Measurements from ENCODE around the gene NME8.
A peak's percentile ranks its signal among the peaks of the same experiment; 100 is the strongest.

NME8 gene, protein sequence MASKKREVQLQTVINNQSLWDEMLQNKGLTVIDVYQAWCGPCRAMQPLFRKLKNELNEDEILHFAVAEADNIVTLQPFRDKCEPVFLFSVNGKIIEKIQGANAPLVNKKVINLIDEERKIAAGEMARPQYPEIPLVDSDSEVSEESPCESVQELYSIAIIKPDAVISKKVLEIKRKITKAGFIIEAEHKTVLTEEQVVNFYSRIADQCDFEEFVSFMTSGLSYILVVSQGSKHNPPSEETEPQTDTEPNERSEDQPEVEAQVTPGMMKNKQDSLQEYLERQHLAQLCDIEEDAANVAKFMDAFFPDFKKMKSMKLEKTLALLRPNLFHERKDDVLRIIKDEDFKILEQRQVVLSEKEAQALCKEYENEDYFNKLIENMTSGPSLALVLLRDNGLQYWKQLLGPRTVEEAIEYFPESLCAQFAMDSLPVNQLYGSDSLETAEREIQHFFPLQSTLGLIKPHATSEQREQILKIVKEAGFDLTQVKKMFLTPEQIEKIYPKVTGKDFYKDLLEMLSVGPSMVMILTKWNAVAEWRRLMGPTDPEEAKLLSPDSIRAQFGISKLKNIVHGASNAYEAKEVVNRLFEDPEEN

DNA sequence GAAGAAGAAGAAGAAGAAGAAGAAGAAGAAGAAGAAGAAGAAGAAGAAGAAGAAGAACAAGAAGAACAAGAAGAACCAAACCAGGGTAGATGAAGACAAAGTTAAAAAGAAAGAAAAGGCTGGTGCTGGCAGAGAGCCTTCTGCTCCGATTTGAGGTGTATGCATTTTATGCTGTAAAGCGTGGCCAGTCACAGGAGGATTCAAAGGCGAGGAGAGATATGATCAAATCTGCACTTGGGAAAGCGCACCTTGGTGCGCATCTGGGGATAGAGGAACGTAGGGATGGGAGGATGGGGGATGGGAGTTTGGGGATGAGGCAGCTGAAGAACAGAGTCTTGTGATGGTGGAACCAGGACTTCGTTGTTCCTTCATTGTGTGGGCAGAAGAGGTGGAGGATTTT lies at the start of gene NME8:
NME8 (plus strand) TSS at position 301 of the 400 bp plus-strand sequence. CDS start 1,670 bp downstream, outside the sequence.
- no peak for DNase-seq

DNA sequence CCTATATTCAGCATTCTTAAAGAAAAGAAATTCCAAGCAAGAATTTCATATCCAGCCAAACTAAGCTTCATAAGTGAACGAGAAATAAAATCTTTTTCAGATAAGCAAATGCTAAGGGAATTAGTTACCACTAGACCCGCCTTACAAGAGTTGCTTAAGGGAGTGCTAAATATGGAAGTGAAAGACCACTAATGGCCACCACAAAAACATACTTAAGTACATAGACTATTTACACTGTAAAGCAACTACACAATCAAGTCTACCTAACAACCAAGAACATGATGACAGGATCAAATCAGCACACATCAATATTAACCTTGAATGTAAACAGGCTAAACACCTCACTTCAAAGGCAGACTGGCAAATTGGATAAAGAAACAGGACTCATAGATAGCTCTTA lies 42.2 kb upstream of the NME8 start:
- DNase-seq, result no peak

DNA sequence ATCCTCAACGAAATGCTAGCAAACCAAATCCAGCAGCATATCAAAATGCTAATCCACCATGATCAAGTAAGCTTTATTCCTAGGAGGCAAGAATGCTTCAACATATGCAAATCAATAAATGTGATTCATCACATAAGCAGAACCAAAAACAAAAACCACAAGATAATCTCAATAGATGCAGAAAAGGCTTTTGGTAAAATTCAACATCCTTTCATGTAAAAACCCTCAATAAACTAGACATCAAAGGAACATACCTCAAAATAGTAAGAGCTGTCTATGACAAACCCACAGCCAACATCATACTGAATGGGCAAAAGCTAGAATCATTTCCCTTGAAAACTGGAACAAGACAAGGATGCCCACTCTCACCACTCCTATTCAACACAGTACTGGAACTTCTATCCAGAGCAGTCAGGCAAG lies 36.2 kb upstream of the NME8 start:
- peak; percentile 60 for DNase-seq

DNA sequence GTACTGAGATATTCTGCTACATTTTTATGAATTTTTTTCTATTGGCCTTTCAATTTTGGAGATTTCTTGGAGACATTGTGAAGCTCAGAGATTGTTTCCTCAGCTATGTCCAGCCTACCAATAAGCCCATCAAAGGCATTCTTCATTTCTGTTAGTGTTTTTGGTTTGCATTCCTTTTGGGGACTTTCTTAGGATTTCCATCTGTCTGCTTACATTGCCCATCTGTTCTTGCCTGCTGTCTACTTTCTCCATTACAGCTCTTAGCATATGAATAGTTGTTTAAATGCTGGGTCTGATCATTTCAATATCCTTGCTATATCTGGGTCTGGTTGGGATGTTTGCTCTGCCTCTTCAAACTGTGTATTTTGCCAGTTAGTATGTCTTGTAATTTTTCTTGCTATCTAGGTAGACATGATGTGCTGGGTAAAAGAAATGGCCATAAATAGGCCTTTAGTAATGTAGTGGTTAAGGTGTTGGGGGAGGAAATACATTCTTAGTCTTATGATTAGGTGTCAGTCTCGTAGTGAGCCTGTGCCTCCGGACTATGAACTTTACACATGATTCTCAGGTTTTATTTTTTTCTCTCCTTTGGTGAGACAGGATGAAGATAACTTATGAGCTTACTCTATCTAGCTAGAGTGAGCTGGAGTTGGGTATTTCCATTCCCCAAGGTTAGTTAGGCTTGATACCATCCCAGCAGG lies 32.6 kb upstream of the NME8 start:
- DNase-seq, result no peak

DNA sequence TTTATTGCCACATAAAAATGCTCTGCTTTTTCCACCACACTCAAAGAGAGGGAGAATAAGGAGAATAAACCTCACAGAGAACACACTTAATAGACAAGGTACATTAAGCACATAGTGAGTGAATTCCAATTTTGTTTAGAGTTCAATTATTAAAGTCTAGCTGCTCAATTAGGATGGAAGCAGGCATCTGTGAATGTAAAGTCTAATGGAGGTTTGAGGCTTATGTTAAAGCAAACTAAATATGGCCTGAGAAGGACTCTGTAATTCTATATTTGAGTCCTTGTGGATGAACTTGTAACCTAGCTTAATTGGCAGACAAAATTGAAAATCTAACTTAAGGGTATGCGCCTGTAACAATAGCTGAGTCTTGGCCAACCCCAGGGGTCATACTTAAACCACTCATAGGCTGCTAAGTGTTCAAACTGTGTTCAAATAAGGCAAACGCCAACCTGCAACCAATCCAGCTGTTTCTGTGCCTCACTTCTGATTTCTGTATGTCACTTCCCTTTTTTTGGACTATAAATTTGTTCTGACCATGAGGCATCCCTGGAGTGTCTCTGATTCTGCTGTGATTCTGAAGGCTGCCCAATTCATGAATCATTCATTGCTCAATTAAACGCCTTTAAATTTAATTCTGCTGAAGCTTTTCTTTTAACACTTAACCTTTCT lies 31.3 kb upstream of the NME8 start:
- DNase-seq, result peak; percentile 29

DNA sequence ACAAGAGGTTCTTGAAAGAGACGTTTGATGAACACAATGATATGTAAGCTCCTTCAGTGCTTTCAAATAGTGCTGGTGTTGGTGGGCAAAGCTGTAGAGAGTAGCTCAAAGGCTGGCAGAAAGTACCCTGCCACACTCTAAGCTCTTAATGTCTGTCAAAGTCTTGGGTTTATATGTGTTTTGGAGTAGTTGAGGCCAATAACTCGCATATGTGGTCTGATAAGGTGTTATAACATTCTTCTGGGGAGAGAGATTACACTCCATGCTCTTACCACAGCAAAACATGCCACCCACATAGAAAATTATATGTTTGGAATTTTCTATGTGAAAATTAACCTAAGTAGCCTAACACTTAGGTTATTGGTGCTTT lies 30.8 kb upstream of the NME8 start:
- peak; percentile 78 for DNase-seq

DNA sequence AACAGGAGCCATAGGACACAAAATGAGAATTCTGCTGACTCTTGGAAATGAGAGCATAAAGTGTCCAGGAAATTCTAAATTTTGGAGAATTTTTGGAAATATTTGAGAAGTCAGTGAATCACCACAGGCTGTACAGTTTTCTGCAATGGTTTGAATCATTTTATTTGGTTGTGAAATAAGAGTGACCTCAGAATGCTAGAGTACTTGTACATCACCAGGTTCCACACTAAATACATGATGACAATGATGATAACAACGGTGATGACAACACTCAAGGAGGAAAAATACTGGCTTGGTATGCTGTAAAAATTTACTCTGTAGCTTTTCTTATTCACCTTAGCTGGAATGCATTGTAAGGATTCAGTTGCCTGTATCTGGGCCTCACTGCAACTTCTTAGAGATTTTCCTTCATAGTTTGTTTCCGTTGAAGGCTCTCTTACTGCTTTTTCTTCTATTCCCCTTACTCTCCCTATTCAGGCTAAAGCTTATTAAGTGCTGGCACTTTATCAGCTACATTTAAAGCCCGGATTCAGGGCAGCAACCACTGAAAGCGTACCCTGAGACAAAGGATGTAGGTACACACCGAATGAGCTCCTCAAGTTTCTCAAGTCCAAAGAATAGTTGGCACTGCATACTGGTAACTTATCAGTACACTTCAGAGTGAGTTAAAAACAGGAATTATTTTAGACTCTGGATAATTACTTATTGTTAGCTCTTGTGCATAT lies 30.2 kb upstream of the NME8 start:
- peak; percentile 18 for DNase-seq

DNA sequence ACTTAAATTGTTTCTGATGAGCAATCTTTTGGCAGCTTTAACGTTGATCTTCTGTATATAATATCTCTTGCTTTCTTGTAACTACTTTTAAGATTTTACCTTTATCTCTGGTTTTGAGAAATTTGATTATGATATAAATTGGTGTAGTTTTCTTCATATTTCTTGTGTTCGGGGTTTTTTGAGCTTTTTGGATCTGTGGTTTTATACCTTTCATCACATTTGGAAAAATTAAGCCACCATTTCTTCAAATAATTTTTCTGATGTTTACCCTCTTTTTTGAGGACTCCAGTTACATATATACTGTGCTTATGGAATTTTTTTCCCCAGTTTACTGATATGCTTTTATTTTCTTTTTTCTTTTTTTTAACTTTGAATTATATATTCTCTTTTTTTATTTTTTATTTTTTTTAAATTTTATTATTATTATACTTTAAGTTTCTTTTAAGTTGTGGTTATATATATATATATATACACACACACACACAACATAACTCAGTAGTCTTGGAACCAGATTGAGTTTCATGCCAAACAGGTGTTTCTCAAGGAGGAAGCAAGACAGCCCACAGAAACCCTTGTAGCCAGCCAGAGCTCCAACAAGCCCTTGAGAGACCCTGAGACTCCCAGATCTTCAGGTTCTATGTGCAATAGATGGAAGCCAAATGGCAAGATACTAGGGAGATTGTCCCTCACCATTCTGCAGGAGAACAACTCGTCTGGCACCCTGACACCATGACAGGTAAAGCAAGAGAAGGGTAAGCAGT lies 27.5 kb upstream of the NME8 start:
- DNase-seq, result no peak

DNA sequence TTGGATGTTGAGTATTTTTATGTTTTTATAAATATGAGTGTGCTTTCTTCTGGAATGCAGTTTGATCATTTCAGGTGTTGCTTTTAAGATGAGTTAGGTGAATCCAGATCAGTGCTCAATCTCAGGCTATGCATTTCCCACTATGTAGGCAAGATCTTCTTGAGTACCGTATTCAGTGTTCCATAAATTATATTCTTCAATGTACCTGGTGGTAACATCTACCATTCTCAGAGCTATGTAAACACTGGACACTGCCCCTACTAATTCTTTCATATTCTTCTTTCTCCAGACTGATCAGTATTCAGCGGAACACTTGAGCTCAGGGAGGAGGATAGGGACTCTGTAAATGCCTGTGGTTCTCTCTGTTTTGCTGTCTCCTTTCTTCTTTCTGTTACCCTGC lies 25.5 kb upstream of the NME8 start:
- DNase-seq, result no peak

DNA sequence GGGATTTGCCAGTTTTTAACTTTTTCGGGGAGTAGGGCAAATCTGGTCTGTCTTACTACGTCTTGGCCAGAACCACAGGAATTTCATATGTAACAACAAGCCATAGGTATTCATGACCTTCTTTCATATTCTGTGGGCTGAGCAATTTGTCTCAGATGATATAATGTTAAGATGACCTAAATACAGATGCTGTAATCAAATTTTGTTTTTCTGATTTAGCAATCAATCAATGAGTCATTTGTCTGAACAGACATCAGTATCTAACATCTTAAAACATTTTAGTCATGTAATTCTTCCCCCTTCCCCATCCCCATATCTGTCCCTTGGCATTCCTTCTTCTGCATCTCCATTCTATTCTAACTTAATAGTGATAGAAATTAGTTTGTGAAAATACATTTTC lies 24.8 kb upstream of the NME8 start:
- no peak for DNase-seq

DNA sequence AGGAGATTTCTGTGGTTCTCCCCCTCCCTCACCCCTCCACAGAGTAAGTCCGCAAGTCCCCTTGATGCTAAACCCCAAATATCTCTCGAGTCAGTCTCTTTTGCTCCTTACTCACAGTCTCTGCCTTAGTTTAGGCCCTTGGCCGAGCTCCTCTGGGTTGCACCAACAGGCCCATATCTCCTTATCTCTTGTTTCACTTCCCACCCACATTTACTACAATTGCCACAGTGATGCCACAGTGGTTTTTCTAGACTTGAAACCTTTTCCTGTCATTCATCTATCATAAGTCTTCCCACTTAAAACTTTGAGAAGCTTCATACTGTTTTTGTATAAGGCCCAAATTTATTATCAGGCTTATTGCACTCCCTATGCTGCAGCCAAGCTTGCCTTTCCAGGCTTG lies 23.4 kb upstream of the NME8 start:
- peak; percentile 71 for DNase-seq

DNA sequence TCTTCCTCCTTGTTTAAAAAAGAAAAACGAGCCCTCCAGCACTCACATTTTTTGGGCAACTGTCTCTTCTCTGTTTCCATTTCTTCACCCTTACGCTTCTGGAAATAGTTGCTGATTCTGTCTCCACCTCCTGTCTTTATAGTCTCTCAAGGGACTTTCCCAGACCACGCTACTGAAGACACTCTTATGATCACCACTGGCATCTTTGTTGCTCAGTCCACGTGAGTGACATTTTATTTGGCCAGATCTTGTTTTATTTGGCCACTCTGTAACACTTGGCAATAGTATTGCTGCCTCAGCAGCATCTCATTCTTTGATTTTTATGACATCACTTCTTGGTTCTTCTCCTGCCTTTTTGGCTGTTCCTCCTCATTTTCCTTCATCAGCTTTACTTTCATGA lies 21.6 kb upstream of the NME8 start:
- DNase-seq, result no peak

DNA sequence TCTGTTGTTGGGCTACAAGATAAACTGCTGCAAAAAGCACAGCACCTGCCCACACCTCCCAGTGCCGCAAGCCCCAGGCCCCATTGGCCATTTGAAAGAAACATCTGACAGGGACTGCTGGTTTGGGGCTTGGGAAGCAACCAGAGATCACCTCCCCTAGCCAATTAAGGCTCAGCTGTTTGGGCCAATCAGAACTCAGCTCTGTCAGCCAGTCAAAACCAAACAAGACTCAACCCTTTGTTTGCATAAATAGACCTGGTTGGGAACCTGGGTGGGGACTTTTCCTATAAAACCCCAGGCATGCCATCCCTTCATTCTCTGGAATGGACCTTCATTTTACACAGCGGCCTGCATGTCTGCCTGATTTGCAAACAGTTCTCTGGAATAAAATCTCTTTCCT lies 17.2 kb upstream of the NME8 start:
- DNase-seq, result no peak

DNA sequence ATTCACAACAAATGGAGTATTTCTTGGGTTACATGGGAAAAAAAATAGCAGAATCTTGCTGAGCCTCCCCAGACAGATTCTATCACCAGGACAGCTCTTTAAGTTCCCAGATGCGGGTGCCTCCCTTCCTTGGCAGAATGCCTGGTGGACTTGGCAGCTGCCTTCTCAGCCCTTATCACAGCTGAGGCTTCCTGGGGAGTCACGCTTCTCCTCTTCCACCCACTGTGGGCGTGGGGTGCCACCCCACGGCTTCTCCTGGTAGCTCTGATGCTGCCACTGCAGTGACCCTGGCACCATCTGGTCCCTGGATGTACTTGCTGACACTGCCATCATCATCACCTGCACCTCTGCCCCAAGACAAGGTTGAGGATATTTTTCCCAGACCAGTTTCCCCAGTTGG lies 16.2 kb upstream of the NME8 start:
- DNase-seq, result peak; percentile 99

DNA sequence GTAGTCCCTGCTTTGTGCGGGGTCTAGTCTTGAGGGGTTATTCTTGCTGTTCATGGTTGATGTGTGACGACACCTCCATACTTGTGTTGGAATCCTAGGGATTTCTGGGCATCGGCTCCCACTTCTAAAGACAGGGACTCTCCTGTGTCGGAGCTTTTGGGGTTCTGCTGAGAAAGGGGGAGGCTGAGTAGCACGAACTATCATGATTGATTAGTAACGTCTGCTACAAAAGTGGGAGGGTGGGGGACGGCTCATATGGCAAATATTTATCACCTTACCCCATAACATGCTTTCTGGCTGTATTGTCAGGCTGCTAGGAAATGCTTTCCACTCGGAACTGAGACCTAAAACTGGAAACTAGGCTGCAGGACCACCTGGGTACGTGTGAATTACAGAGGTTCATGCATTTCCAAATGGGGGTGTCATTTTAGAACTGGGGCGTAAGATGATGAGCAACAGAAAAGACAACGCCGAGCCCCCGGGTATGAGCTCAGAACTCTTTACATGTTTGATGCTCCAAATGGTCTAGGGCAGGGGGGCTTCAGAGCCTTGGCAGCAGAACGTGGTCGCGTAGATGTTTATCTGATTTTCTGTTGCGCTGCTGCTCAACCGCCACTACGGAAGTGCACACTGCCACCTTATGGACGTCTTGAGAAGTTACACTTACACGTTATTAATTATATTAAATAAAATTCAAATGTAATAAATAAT lies 15.1 kb upstream of the NME8 start:
- DNase-seq, result peak; percentile 86

DNA sequence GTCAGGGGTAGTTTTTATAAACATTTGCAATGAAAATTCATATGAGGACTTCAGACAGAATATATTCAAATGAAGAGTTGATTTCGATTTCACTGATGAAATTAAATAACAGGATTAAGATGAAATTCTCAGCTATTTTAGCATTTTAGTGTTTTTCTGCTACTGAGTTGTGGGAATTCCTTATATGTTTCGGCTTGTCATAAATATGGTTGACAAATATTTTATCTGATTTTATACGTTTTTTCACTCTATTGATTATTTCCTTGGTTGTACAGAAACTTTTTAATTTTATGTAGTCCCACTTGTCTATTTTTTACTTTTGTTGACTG lies 14.6 kb upstream of the NME8 start:
- DNase-seq, result no peak

DNA sequence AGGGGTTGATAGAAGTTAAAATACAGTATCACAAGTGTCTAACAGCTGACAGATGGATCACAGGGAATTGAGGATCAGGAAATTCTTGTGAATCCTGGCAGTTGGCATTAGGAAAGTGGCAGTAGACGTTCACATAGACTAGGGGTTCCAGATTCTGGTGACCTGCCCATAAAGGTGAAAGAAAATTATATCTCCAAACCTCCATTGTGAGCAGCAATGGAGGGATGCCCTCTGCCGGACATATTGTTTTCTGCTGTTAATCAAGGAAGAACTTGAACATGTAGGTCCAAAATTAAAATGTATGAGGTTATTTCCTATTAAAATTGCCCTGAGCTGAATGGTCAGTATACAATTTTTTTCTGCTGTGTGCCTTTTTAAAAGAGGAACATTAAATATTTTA lies 5.1 kb downstream of the NME8 start:
- DNase-seq, result peak; percentile 51

DNA sequence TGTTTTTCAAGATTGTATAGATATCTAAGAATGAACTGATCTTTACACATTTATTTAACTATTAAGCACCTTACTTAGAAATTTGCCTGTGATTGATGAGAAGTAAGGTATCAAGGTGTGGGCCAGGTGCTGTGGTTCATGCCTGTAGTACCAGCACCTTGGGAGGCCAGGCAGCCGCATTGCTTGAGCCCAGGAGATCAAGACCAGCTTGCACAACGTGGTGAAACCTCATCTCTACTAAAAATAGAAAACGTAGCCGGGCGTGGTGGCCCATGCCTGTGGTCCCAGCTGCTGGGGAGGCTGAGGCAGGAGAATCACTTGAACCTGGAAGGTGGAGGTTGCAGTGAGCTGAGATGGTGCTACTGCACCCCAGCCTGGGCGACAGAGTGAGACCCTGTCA lies 33.7 kb downstream of the NME8 start:
- DNase-seq, result no peak

DNA sequence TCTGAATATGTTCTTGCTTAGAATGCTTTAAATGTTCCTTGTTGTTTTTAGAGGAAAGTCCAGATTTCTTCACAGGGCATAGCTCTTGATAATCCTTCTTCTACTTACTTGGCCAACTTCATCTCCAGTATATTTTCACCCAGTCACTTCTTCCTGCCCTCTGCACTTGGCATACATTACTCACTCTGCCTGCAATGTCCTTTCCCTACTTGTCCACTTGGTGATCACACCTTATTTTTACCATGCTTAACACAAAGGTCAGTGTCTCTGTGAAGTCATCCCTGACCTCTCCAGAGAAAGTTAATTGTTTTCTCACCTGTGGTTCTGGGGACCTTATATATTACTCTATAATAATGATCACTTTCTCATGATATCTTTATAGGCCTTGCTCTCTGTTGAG lies 45.0 kb downstream of the NME8 start:
- DNase-seq, result no peak

DNA sequence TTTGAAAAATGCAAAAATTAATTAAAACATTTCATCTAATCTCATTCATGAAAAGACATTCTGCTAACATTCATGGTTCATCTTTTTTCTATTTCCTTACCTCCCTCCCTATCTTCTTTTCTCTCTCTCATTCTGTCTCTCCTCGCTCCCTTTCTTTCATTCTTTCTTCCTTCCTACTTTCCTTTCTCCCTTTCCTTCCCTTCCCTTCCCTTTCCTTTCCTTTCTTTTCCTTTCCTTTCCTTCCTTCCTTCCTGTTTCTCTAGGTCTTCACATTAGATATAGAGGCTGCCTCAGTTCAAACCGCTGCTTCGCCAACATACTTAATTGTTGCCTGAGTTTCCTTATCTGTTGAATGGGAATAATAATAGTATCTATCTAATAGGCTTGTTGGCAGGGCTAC lies 46.3 kb downstream of the NME8 start:
- no peak for DNase-seq

DNA sequence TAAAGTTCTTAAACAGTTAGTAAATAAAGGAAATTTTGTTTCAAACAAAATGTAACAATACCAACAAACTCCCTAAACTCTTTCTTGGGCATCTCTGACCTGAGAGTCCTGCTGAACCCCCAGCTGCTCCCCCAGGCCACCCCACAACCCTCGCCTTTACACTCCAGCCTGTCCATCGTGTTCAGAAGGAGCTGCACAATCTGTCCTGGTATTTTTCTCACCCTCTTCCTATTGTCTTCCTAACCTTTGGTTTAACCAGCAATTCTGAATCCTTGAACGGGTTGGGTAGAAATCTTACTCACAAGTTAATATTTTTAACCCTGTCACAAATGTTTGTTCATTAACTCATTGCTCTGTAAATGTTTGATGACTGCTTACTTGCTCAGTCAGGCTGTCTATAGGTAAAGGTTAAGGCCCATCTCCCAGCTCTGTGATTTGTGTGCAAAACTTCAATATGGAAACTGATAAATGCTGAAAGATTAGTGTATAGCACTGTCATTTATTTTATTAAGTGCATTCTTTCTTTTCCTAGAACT lies 51.4 kb downstream of the NME8 start:
- DNase-seq, result no peak

Measured in hematopoietic multipotent progenitor cell treated with erythropoietin and hydrocortisone succinate and interleukin-3 and kit ligand, for 4 days (in vitro differentiated cells).